SK-N-DZ (cell line): ENCODE data around the gene ZSWIM4.
A peak's percentile ranks its signal among the peaks of the same experiment; 100 is the strongest.
"Not testable (repeated sequence)": the region's sequence is repeated elsewhere in the genome, so short reads cannot be mapped to it uniquely, and the experiment has no call there.

Source experiments
- DNase-seq: peaks from one replicate; pipeline ENCODE4 v3.0.0-alpha.2; 2015; ENCODE audit warnings: low spot score

Gene ZSWIM4

GRCh38 chr19:13778398-13778797 lies 16.8 kb upstream of the ZSWIM4 start:
- no peak for DNase-seq

- DNase-seq: no peak
Measured at GRCh38 chr19:13778847-13779246, 16.4 kb upstream of the ZSWIM4 start.

GRCh38 chr19:13779794-13780193 lies 15.4 kb upstream of the ZSWIM4 start:
- DNase-seq: not testable (repeated sequence)

- peak; percentile 76 for DNase-seq
Measured at GRCh38 chr19:13781547-13781946, 13.7 kb upstream of the ZSWIM4 start.

GRCh38 chr19:13782537-13782936 lies 12.7 kb upstream of the ZSWIM4 start:
- DNase-seq: no peak

- no peak for DNase-seq
Measured at GRCh38 chr19:13783565-13784500, 11.4 kb upstream of the ZSWIM4 start.

- peak; percentile 60 for DNase-seq
Measured at GRCh38 chr19:13784731-13785452, 10.4 kb upstream of the ZSWIM4 start.

- DNase-seq: no peak
Measured at GRCh38 chr19:13788991-13789390, 6.3 kb upstream of the ZSWIM4 start.

- no peak for DNase-seq
Measured at GRCh38 chr19:13790354-13790753, 4.9 kb upstream of the ZSWIM4 start.

- not testable (repeated sequence) for DNase-seq
Measured at GRCh38 chr19:13793317-13793716, 1.9 kb upstream of the ZSWIM4 start.

- DNase-seq: no peak
Measured at GRCh38 chr19:13794398-13794756, 866 bp upstream of the ZSWIM4 start.

- DNase-seq: no peak
Measured at GRCh38 chr19:13795595-13796300, 505 bp downstream of the ZSWIM4 start.

- DNase-seq: no peak
Measured at GRCh38 chr19:13796301-13797057, 1.2 kb downstream of the ZSWIM4 start.

- no peak for DNase-seq
Measured at GRCh38 chr19:13797058-13797440, 1.8 kb downstream of the ZSWIM4 start.

- DNase-seq: no peak
Measured at GRCh38 chr19:13797870-13798269, 2.6 kb downstream of the ZSWIM4 start.

GRCh38 chr19:13799669-13800068 lies 4.4 kb downstream of the ZSWIM4 start:
- no peak for DNase-seq

- DNase-seq: no peak
Measured at GRCh38 chr19:13803038-13803437, 7.8 kb downstream of the ZSWIM4 start.

GRCh38 chr19:13804830-13805683 lies 9.8 kb downstream of the ZSWIM4 start:
- DNase-seq: no peak

- DNase-seq: no peak
Measured at GRCh38 chr19:13806728-13807127, 11.5 kb downstream of the ZSWIM4 start.

GRCh38 chr19:13807421-13808021 lies 12.3 kb downstream of the ZSWIM4 start:
- DNase-seq: no peak
